HG02943 (cell line): ENCODE measurements around the gene SBF2.

Source experiments
- ATAC-seq: cut with Tn5 transposase; IDR thresholded peaks from one replicate; pipeline ENCODE4 v1.9.1; 2021; ENCODE audit warnings: mild to moderate bottlenecking, low read depth, moderate library complexity; ENCODE audit not compliant: unreplicated experiment

The SBF2 gene

GRCh38 chr11:9796854-9797253, 497.2 kb downstream of the SBF2 start:
- ATAC-seq = no peak

- ATAC-seq = no peak
Measured at GRCh38 chr11:9796266-9796665, 497.8 kb downstream of the SBF2 start.

- ATAC-seq = no peak
Measured at GRCh38 chr11:9790703-9791102, 503.3 kb downstream of the SBF2 start.

- no peak for ATAC-seq
Measured at GRCh38 chr11:9789910-9790309, 504.1 kb downstream of the SBF2 start.

GRCh38 chr11:9787981-9788521, 506.0 kb downstream of the SBF2 start:
- ATAC-seq = no peak

- ATAC-seq = no peak
Measured at GRCh38 chr11:9787260-9787659, 506.8 kb downstream of the SBF2 start.

GRCh38 chr11:9784602-9785315, 509.3 kb downstream of the SBF2 start:
- no peak for ATAC-seq

- no peak for ATAC-seq
Measured at GRCh38 chr11:9783986-9784385, 510.0 kb downstream of the SBF2 start.

- no peak for ATAC-seq
Measured at GRCh38 chr11:9780929-9781328, 513.1 kb downstream of the SBF2 start.

- no peak for ATAC-seq
Measured at GRCh38 chr11:9777525-9777924, 516.5 kb downstream of the SBF2 start.

- ATAC-seq = no peak
Measured at GRCh38 chr11:9777066-9777465, 517.0 kb downstream of the SBF2 start.

GRCh38 chr11:9776203-9776602, 517.8 kb downstream of the SBF2 start:
- ATAC-seq = no peak

- no peak for ATAC-seq
Measured at GRCh38 chr11:9775398-9775779, 518.6 kb downstream of the SBF2 start.

GRCh38 chr11:9774591-9775397, 519.2 kb downstream of the SBF2 start:
- ATAC-seq = no peak

GRCh38 chr11:9774109-9774508, 519.9 kb downstream of the SBF2 start:
- no peak for ATAC-seq

- no peak for ATAC-seq
Measured at GRCh38 chr11:9773524-9773923, 520.5 kb downstream of the SBF2 start.

- no peak for ATAC-seq
Measured at GRCh38 chr11:9772218-9772617, 521.8 kb downstream of the SBF2 start.

- ATAC-seq = no peak
Measured at GRCh38 chr11:9771071-9771511, 522.9 kb downstream of the SBF2 start.

GRCh38 chr11:9769621-9770020, 524.4 kb downstream of the SBF2 start:
- ATAC-seq = no peak

GRCh38 chr11:9765320-9766101, 528.5 kb downstream of the SBF2 start:
- ATAC-seq = no peak

- ATAC-seq = no peak
Measured at GRCh38 chr11:9763301-9763700, 530.7 kb downstream of the SBF2 start.
